Panc1 (cell line): Measurements from ENCODE around the gene WNK2. TPM values are rescaled to one million over a fixed set of nuclear protein-coding genes. Genes with fewer than 3 reads are reported as not detected.

Experiments used
- ATAC-seq: fragments of 200-7000 bp; cut with Tn5 transposase; 2 replicates; pipeline ENCODE4 v1.9.1; 2020; ENCODE audit warnings: mild to moderate bottlenecking, moderate library complexity
- BruUV-seq: library from RNA; stranded (reverse); fragments of 400-500 nt; replicated peaks from 2 replicates; lab custom pipeline; 2021; lab: Mats Ljungman, UMichigan
- CTCF ChIA-PET: fragments of 300-600 bp; sonication (Branson Sonifier 250); formaldehyde crosslinking; loops from one replicate; lab custom pipeline; 2022; ENCODE audit warnings: antibody characterized with exemption; lab: Charles Lee
- POLR2A ChIA-PET: fragments of 300-600 bp; sonication (Branson Sonifier 250); formaldehyde crosslinking; loops from one replicate; lab custom pipeline; 2022; ENCODE audit warnings: antibody characterized with exemption; lab: Charles Lee
- DNase-seq: peaks from one replicate; pipeline ENCODE4 v3.0.0-alpha.2; 2010; ENCODE audit warnings: low read depth, low spot score
- H3K27ac ChIP-seq: 2 replicates; pipeline ENCODE4 v1.5.1; 2011; ENCODE audit warnings: mild to moderate bottlenecking, low read length, inconsistent platforms
- H3K27me3 ChIP-seq: fragments of 200-500 bp; sonication (Bioruptor generic); 2 replicates; pipeline ENCODE4 v1.6.0; 2014; ENCODE audit warnings: low read length, inconsistent platforms; ENCODE audit not compliant: control insufficient read depth, insufficient read depth
- H3K36me3 ChIP-seq: fragments of 200-500 bp; sonication (Bioruptor generic); 2 replicates; pipeline ENCODE4 v1.5.1; 2014; ENCODE audit warnings: inconsistent platforms, mild to moderate bottlenecking, low read length, moderate library complexity; ENCODE audit not compliant: control insufficient read depth, insufficient read depth
- H3K4me1 ChIP-seq: 2 replicates; pipeline ENCODE4 v1.5.1; 2011; ENCODE audit warnings: inconsistent platforms, mild to moderate bottlenecking, low read length, moderate library complexity; ENCODE audit not compliant: control insufficient read depth, insufficient read depth
- H3K4me3 ChIP-seq, 2 experiments: 2 replicates each; pipeline ENCODE4 v1.5.1; 2011 to 2012; ENCODE audit warnings: low read depth in 2 of 2, low read length in 2 of 2, mild to moderate bottlenecking in 2 of 2, inconsistent platforms in 1 of 2, moderate library complexity in 1 of 2
- H3K9me3 ChIP-seq: fragments of 200-500 bp; sonication (Bioruptor generic); 2 replicates; pipeline ENCODE4 v1.5.1; 2014; ENCODE audit warnings: low read depth, mild to moderate bottlenecking, inconsistent platforms, low read length, moderate library complexity; ENCODE audit not compliant: control insufficient read depth, insufficient read depth
- POLR2AphosphoS5 ChIP-seq: IDR thresholded peaks from 2 replicates; pipeline ENCODE4 v1.6.1; 2012; ENCODE audit warnings: mild to moderate bottlenecking, low read depth, low read length, moderate library complexity
- SIN3A ChIP-seq: IDR thresholded peaks from 2 replicates; pipeline ENCODE4 v1.6.1; 2012; ENCODE audit warnings: low read depth, mild to moderate bottlenecking, low read length, moderate library complexity, borderline replicate concordance; ENCODE audit not compliant: insufficient read depth
- TCF7L2 ChIP-seq: IDR thresholded peaks from 2 replicates; pipeline ENCODE4 v1.6.1; 2011; ENCODE audit warnings: mild to moderate bottlenecking, low read depth, low read length, inconsistent platforms
- in situ Hi-C: cut with HindIII; loops from 2 replicates; pipeline ENCODE4 v1.10.0; 2016; ENCODE audit warnings: low sequenced_read_pairs, low pct_unique_long_range_greater_than_20kb
- intact Hi-C: fragments of 100-400 bp; cut with micrococcal nuclease; formaldehyde crosslinking; loops from one replicate; pipeline ENCODE4 v1.10.0; 2022; ENCODE audit not compliant: unreplicated experiment
- total RNA-seq: library from RNA; stranded (reverse); gene quantifications from one replicate; pipeline ENCODE4 v1.2.1, GENCODE V29; 2021; ENCODE audit not compliant: unreplicated experiment
- TF ChIP-seq, protein P1 (sequence below): fragments of 450-650 bp; IDR thresholded peaks from 2 replicates; pipeline ENCODE4 v1.5.1; 2017; ENCODE audit warnings: mild to moderate bottlenecking
- TF ChIP-seq, protein P2 (sequence below), 2 experiments: IDR thresholded peaks; 2 replicates each; pipeline ENCODE4 v1.6.1; 2011 to 2012; ENCODE audit warnings: low read depth in 2 of 2, control low read depth in 1 of 2, low read length in 1 of 2, mild to moderate bottlenecking in 1 of 2, moderate library complexity in 1 of 2; ENCODE audit not compliant: insufficient read depth in 1 of 2

WNK2 gene
- total RNA-seq, 1 experiment from 2014 or later = 13.7 TPM

DNA sequence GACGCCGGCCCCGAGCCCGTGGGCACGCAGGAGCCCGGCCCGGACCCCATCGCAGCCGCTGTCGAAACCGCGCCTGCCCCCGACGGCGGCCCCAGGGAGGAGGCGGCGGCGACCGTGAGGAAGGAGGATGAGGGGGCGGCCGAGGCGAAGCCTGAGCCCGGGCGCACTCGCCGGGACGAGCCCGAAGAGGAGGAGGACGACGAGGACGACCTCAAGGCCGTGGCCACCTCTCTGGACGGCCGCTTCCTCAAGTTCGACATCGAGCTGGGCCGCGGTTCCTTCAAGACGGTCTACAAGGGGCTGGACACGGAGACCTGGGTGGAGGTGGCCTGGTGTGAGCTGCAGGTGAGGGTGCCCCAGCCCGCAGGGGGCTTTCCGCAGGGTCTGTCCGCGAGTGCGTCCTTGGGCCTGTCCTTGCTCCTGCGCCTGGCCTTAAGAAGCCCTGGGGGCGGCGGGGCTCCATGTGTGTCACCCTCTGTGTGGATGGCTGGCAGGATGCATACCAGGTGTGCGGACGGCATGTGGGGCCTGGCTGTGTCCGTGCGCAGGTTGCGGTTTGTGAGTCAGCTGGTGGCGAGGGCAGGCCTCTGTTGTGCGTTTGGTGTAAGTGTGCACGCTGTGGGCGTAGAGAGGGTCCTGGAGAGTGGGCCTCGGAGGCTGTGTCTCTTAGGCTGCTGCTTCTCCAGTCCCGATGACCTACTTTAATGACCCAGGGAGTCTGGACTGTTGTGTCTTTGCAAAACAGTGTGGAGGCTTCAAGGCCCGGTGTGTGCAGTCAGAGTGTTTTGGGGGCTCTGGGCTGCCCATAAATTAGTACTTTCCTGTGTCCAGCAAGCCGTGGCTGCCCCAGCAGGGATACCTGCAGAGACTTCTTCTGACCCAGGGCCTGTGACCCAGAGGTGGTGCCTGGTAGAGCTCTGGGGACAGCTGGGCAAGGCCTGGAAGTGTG, 1.6 kb downstream of the WNK2 start:
- Histone ChIP-seq H3K27me3 (no peaks in the 10 kb centered on the region), H3K27ac (no peak overlapping the region), H3K4me1 (no peaks in the 10 kb centered on the region; the same call in 1 of the 2 replicates), H3K9me3 (no peaks in the 10 kb centered on the region), H3K4me3 (no peak overlapping the region; a peak in 1 of 4 replicates), H3K36me3 (no peaks in the 10 kb centered on the region)
- DNase-seq (no peak), ATAC-seq (no peak)
- POLR2A ChIA-PET = no interaction called here
- CTCF ChIA-PET = no interaction called here
- no TSS peak for BruUV-seq
- TF ChIP-seq, protein P1, sequence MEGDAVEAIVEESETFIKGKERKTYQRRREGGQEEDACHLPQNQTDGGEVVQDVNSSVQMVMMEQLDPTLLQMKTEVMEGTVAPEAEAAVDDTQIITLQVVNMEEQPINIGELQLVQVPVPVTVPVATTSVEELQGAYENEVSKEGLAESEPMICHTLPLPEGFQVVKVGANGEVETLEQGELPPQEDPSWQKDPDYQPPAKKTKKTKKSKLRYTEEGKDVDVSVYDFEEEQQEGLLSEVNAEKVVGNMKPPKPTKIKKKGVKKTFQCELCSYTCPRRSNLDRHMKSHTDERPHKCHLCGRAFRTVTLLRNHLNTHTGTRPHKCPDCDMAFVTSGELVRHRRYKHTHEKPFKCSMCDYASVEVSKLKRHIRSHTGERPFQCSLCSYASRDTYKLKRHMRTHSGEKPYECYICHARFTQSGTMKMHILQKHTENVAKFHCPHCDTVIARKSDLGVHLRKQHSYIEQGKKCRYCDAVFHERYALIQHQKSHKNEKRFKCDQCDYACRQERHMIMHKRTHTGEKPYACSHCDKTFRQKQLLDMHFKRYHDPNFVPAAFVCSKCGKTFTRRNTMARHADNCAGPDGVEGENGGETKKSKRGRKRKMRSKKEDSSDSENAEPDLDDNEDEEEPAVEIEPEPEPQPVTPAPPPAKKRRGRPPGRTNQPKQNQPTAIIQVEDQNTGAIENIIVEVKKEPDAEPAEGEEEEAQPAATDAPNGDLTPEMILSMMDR = no peak
- no peak for TF ChIP-seq POLR2AphosphoS5
- TF ChIP-seq SIN3A = no peak
- TF ChIP-seq, protein P2, sequence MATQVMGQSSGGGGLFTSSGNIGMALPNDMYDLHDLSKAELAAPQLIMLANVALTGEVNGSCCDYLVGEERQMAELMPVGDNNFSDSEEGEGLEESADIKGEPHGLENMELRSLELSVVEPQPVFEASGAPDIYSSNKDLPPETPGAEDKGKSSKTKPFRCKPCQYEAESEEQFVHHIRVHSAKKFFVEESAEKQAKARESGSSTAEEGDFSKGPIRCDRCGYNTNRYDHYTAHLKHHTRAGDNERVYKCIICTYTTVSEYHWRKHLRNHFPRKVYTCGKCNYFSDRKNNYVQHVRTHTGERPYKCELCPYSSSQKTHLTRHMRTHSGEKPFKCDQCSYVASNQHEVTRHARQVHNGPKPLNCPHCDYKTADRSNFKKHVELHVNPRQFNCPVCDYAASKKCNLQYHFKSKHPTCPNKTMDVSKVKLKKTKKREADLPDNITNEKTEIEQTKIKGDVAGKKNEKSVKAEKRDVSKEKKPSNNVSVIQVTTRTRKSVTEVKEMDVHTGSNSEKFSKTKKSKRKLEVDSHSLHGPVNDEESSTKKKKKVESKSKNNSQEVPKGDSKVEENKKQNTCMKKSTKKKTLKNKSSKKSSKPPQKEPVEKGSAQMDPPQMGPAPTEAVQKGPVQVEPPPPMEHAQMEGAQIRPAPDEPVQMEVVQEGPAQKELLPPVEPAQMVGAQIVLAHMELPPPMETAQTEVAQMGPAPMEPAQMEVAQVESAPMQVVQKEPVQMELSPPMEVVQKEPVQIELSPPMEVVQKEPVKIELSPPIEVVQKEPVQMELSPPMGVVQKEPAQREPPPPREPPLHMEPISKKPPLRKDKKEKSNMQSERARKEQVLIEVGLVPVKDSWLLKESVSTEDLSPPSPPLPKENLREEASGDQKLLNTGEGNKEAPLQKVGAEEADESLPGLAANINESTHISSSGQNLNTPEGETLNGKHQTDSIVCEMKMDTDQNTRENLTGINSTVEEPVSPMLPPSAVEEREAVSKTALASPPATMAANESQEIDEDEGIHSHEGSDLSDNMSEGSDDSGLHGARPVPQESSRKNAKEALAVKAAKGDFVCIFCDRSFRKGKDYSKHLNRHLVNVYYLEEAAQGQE (IDR thresholded peaks at IDR 0.05; ENCODE audit: insufficient read depth in 1 of 2, low read depth in 2 of 2, low read length in 1 of 2) = no peak
- no peak for TF ChIP-seq TCF7L2
- intact Hi-C loops = no loop called here
- in situ Hi-C loops = no loop called here

DNA sequence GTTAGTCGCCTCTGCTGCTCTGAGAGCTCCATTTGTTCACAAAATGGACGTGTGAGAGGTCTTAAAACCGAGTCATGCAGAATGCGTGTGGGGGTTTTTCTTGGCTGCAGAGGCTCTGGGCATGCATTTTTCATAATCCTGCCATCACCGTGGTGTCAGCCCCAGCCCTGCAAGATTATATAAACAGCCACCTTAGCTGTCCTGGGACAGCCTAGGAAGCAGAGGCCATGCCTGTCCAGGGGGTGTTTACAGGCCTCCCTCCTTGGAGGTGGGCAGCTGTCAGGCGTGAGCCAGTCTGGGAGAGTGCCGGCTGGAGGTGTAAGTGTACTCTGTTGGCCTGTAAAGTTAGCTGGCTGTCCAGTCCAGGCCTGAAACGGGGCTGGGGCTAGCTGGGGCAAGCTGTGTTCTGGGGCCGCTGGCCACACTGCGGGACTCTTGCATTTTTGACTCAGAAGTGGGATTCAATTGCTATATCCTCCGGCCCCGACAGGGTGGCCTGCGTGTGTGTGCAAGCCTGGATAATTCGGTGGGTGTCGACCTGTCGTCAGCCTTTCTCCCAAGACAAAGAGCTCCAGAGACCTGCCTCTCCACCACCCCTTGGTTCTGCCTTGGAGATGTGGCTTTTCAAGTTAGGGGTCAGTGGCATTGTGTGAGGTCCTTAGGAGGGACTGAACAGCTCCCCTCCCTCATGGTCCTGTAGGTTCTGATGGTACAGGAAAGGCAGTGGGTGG, 2.4 kb downstream of the WNK2 start:
- POLR2A ChIA-PET = no interaction called here
- Histone ChIP-seq H3K4me1 (no peaks in the 10 kb centered on the region; the same call in 1 of the 2 replicates), H3K4me3 (no peak overlapping the region), H3K36me3 (no peaks in the 10 kb centered on the region), H3K27me3 (no peaks in the 10 kb centered on the region), H3K9me3 (no peaks in the 10 kb centered on the region), H3K27ac (no peak overlapping the region)
- in situ Hi-C loops (no loop called here), intact Hi-C loops (no loop called here)
- ATAC-seq = no peak
- TF ChIP-seq, protein P2 (IDR thresholded peaks at IDR 0.05; ENCODE audit: insufficient read depth in 1 of 2, low read depth in 2 of 2, low read length in 1 of 2) = no peak
- TF ChIP-seq SIN3A = no peak
- CTCF ChIA-PET = interaction anchor here (0.5 kb wide), 2 partner anchors 120 to 1994 kb away, joined by 3 to 4 read pairs; no protein-coding TSS in a partner anchor
- DNase-seq = no peak
- BruUV-seq = no TSS peak
